ENCODE results near the gene MTHFSD.
A peak's percentile ranks its signal among the peaks of the same experiment; 100 is the strongest.
"Not testable (repeated sequence)": the region's sequence is repeated elsewhere in the genome, so short reads cannot be mapped to it uniquely, and the experiment has no call there.

Gene MTHFSD

GRCh38 chr16:86593913-86594620 is 39.0 kb upstream of the MTHFSD start:
- Histone ChIP-seq H3K4me3 (ENCODE audit: low read length) (no peak overlapping the region), H3K36me3 (ENCODE audit: insufficient read depth, low read length) (no peaks in the 10 kb centered on the region), H3K9me3 (replicated peaks; ENCODE audit: low read length) (no peaks in the 10 kb centered on the region), H3K9ac (ENCODE audit: low read depth, low read length) (peak overlapping the region; percentile 68), H3K4me2 (ENCODE audit: low read length) (peak overlapping the region; percentile 56), H3K27me3 (ENCODE audit: control insufficient read depth, insufficient read depth, low read length) (no peaks in the 10 kb centered on the region), H3K4me1 (ENCODE audit: control insufficient read depth, insufficient read depth, low read length) (peaks cover 48% of the 10 kb centered on the region)

- Histone ChIP-seq H3K4me3 (ENCODE audit: low read length) (no peak overlapping the region), H3K9me3 (replicated peaks; ENCODE audit: low read length) (no peaks in the 10 kb centered on the region), H3K4me2 (ENCODE audit: low read length) (no peak overlapping the region), H3K27me3 (ENCODE audit: control insufficient read depth, insufficient read depth, low read length) (no peaks in the 10 kb centered on the region), H3K36me3 (ENCODE audit: insufficient read depth, low read length) (no peaks in the 10 kb centered on the region), H3K4me1 (ENCODE audit: control insufficient read depth, insufficient read depth, low read length) (peaks cover 60% of the 10 kb centered on the region), H3K9ac (ENCODE audit: low read depth, low read length) (no peak overlapping the region)
These were observed 36.2 kb upstream of the MTHFSD start for GRCh38 chr16:86591270-86591669.

- peaks cover 67% of the 10 kb centered on the region for H3K4me1 ChIP-seq (ENCODE audit: control insufficient read depth, insufficient read depth, low read length)
- no peak overlapping the region for H3K4me2 ChIP-seq (ENCODE audit: low read length)
- no peak overlapping the region for H3K4me3 ChIP-seq (ENCODE audit: low read length)
- no peaks in the 10 kb centered on the region for H3K36me3 ChIP-seq (ENCODE audit: insufficient read depth, low read length)
- no peaks in the 10 kb centered on the region for H3K27me3 ChIP-seq (ENCODE audit: control insufficient read depth, insufficient read depth, low read length)
- no peaks in the 10 kb centered on the region for H3K9me3 ChIP-seq (replicated peaks; ENCODE audit: low read length)
- H3K9ac ChIP-seq (ENCODE audit: low read depth, low read length), result peak overlapping the region; percentile 45
These were observed 35.6 kb upstream of the MTHFSD start for GRCh38 chr16:86590501-86591144.

GRCh38 chr16:86587955-86588354 is 32.9 kb upstream of the MTHFSD start:
- not testable (repeated sequence) for H3K4me2 ChIP-seq (ENCODE audit: low read length); H3K27me3 ChIP-seq (ENCODE audit: control insufficient read depth, insufficient read depth, low read length); H3K4me3 ChIP-seq (ENCODE audit: low read length); H3K9me3 ChIP-seq (replicated peaks; ENCODE audit: low read length); H3K9ac ChIP-seq (ENCODE audit: low read depth, low read length); H3K36me3 ChIP-seq (ENCODE audit: insufficient read depth, low read length)
- peaks cover 68% of the 10 kb centered on the region for H3K4me1 ChIP-seq (ENCODE audit: control insufficient read depth, insufficient read depth, low read length)

- no peak overlapping the region for H3K4me2 ChIP-seq (ENCODE audit: low read length)
- no peaks in the 10 kb centered on the region for H3K27me3 ChIP-seq (ENCODE audit: control insufficient read depth, insufficient read depth, low read length)
- H3K9ac ChIP-seq (ENCODE audit: low read depth, low read length), result no peak overlapping the region
- H3K4me3 ChIP-seq (ENCODE audit: low read length), result no peak overlapping the region
- no peaks in the 10 kb centered on the region for H3K9me3 ChIP-seq (replicated peaks; ENCODE audit: low read length)
- peaks cover 3% of the 10 kb centered on the region for H3K36me3 ChIP-seq (ENCODE audit: insufficient read depth, low read length)
- peaks cover 69% of the 10 kb centered on the region for H3K4me1 ChIP-seq (ENCODE audit: control insufficient read depth, insufficient read depth, low read length)
These were observed 32.5 kb upstream of the MTHFSD start for GRCh38 chr16:86587487-86587886.

- Histone ChIP-seq H3K9me3 (replicated peaks; ENCODE audit: low read length) (no peaks in the 10 kb centered on the region), H3K9ac (ENCODE audit: low read depth, low read length) (peak overlapping the region; percentile 88)
These were observed 31.0 kb upstream of the MTHFSD start for GRCh38 chr16:86585821-86586611.

GRCh38 chr16:86584726-86585721 is 30.0 kb upstream of the MTHFSD start:
- H3K9me3 ChIP-seq (replicated peaks; ENCODE audit: low read length), result no peaks in the 10 kb centered on the region
- H3K4me3 ChIP-seq (ENCODE audit: low read length), result peak overlapping the region; percentile 33
- no peaks in the 10 kb centered on the region for H3K27me3 ChIP-seq (ENCODE audit: control insufficient read depth, insufficient read depth, low read length)
- H3K4me2 ChIP-seq (ENCODE audit: low read length), result peak overlapping the region; percentile 60
- peak overlapping the region; percentile 88 for H3K9ac ChIP-seq (ENCODE audit: low read depth, low read length)
- peaks cover 4% of the 10 kb centered on the region for H3K36me3 ChIP-seq (ENCODE audit: insufficient read depth, low read length)
- H3K4me1 ChIP-seq (ENCODE audit: control insufficient read depth, insufficient read depth, low read length), result peaks cover 79% of the 10 kb centered on the region

More at GRCh38 chr16:86585821-86586611, 31.0 kb upstream of the MTHFSD start:
- peaks cover 79% of the 10 kb centered on the region for H3K4me1 ChIP-seq (ENCODE audit: control insufficient read depth, insufficient read depth, low read length)
- no peaks in the 10 kb centered on the region for H3K27me3 ChIP-seq (ENCODE audit: control insufficient read depth, insufficient read depth, low read length)
- peak overlapping the region; percentile 33 for H3K4me3 ChIP-seq (ENCODE audit: low read length)
- H3K4me2 ChIP-seq (ENCODE audit: low read length), result peak overlapping the region; percentile 60
- peaks cover 3% of the 10 kb centered on the region for H3K36me3 ChIP-seq (ENCODE audit: insufficient read depth, low read length)

GRCh38 chr16:86584071-86584685 is 29.1 kb upstream of the MTHFSD start:
- Histone ChIP-seq H3K4me1 (ENCODE audit: control insufficient read depth, insufficient read depth, low read length) (peaks cover 79% of the 10 kb centered on the region), H3K9me3 (replicated peaks; ENCODE audit: low read length) (no peaks in the 10 kb centered on the region), H3K4me3 (ENCODE audit: low read length) (no peak overlapping the region), H3K36me3 (ENCODE audit: insufficient read depth, low read length) (peaks cover 7% of the 10 kb centered on the region), H3K9ac (ENCODE audit: low read depth, low read length) (no peak overlapping the region), H3K27me3 (ENCODE audit: control insufficient read depth, insufficient read depth, low read length) (no peaks in the 10 kb centered on the region), H3K4me2 (ENCODE audit: low read length) (no peak overlapping the region)

GRCh38 chr16:86581458-86581857 is 26.4 kb upstream of the MTHFSD start:
- H3K9me3 ChIP-seq (replicated peaks; ENCODE audit: low read length), result no peaks in the 10 kb centered on the region
- peak overlapping the region; percentile 79 for H3K4me3 ChIP-seq (ENCODE audit: low read length)
- H3K4me1 ChIP-seq (ENCODE audit: control insufficient read depth, insufficient read depth, low read length), result peaks cover 96% of the 10 kb centered on the region

GRCh38 chr16:86580791-86581170 is 25.7 kb upstream of the MTHFSD start:
- peak overlapping the region; percentile 90 for H3K4me2 ChIP-seq (ENCODE audit: low read length)
- H3K4me1 ChIP-seq (ENCODE audit: control insufficient read depth, insufficient read depth, low read length), result peaks cover 91% of the 10 kb centered on the region
- H3K4me3 ChIP-seq (ENCODE audit: low read length), result peak overlapping the region; percentile 79
- H3K9ac ChIP-seq (ENCODE audit: low read depth, low read length), result peak overlapping the region; percentile 98
- H3K27me3 ChIP-seq (ENCODE audit: control insufficient read depth, insufficient read depth, low read length), result no peaks in the 10 kb centered on the region
- peaks cover 11% of the 10 kb centered on the region for H3K36me3 ChIP-seq (ENCODE audit: insufficient read depth, low read length)
- H3K9me3 ChIP-seq (replicated peaks; ENCODE audit: low read length), result no peaks in the 10 kb centered on the region

More at GRCh38 chr16:86581458-86581857, 26.4 kb upstream of the MTHFSD start:
- Histone ChIP-seq H3K36me3 (ENCODE audit: insufficient read depth, low read length) (peaks cover 8% of the 10 kb centered on the region), H3K27me3 (ENCODE audit: control insufficient read depth, insufficient read depth, low read length) (no peaks in the 10 kb centered on the region), H3K9ac (ENCODE audit: low read depth, low read length) (peak overlapping the region; percentile 98), H3K4me2 (ENCODE audit: low read length) (peak overlapping the region; percentile 90)
